ENCODE measurements around the gene KIF26A. TPM values are rescaled to one million over a fixed set of nuclear protein-coding genes. Genes with fewer than 3 reads are reported as not detected.

Gene KIF26A
- total RNA-seq, 4 donors from 2014 or later, result 0.74 to 7.3 (median 2.4) TPM

GRCh38 chr14:104176611-104177010 is 38.2 kb downstream of the KIF26A start:
- no peak for TF ChIP-seq CTCF (IDR thresholded peaks at IDR 0.05)
- DNase-seq (ENCODE audit: low spot score), result no peak
- no peak for ATAC-seq (ENCODE audit: low FRiP score)

GRCh38 chr14:104177411-104177810 is 39.0 kb downstream of the KIF26A start:
- DNase-seq (ENCODE audit: low spot score) (no peak), ATAC-seq (ENCODE audit: low FRiP score) (no peak)
- no peak for TF ChIP-seq CTCF (IDR thresholded peaks at IDR 0.05)

GRCh38 chr14:104178279-104178678 is 39.9 kb downstream of the KIF26A start:
- no peak for ATAC-seq (ENCODE audit: low FRiP score)
- no peak for DNase-seq (ENCODE audit: low spot score)
- TF ChIP-seq CTCF (IDR thresholded peaks at IDR 0.05), result no peak

- TF ChIP-seq CTCF (IDR thresholded peaks at IDR 0.05), result no peak
- DNase-seq (ENCODE audit: low spot score) (no peak), ATAC-seq (ENCODE audit: low FRiP score) (no peak)
Measured at GRCh38 chr14:104179126-104179525, 40.7 kb downstream of the KIF26A start.

- no peak for ATAC-seq (ENCODE audit: low FRiP score)
- no peak for DNase-seq (ENCODE audit: low spot score)
- TF ChIP-seq CTCF (IDR thresholded peaks at IDR 0.05), result no peak
Measured at GRCh38 chr14:104179564-104180129, 41.3 kb downstream of the KIF26A start.

GRCh38 chr14:104180561-104181165 is 42.3 kb downstream of the KIF26A start:
- TF ChIP-seq CTCF (IDR thresholded peaks at IDR 0.05), result no peak
- ATAC-seq (ENCODE audit: low FRiP score) (no peak), DNase-seq (ENCODE audit: low spot score) (no peak)
